NCI-H526 treated with DMSO at 0.1 percent for 48 hours (cell line): ENCODE results near the gene RNF13.
"Not testable (repeated sequence)": the region's sequence is repeated elsewhere in the genome, so short reads cannot be mapped to it uniquely, and the experiment has no call there.

Source experiments
- DNase-seq: peaks from one replicate; lab custom pipeline; 2025; lab: John Stamatoyannopoulos, UW

The RNF13 gene

DNA sequence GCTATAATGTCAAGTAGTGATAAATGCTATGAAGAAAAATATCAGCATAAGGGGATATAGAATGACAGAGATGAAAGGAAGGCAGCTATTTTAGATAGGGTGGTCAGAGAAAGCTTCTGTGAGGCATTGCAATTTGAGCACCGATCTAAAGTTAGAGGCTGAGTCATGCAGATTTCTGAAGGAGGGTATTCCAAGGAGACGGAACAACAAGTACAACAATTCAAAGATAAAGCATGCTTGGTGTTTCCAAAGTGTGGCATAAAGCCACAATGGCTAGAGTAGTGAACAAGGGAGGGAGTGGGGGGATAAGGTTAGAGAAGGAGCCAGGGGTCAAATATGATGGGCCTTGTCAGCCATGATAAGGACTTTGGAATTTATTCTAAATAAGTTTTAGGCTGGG is 85.8 kb downstream of the RNF13 start:
- DNase-seq: no peak

DNA sequence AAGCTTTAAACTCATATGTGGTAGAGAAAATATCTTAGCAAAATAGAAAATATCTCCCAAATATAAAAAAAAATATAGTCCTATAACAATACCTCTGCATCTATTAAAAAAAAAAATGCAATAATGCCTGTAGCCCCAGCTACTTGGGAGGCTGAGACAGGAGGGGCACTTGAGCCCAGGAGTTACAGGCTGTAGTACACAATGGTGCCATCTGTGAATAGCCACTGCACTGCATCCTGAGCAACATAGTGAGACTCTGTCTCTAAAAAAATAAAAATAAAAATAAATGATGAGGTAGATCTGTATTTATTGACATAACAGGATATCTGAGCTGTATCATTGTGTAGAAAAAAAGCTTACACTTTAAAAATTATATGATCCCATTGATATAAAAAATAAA is 87.3 kb downstream of the RNF13 start:
- DNase-seq: no peak

DNA sequence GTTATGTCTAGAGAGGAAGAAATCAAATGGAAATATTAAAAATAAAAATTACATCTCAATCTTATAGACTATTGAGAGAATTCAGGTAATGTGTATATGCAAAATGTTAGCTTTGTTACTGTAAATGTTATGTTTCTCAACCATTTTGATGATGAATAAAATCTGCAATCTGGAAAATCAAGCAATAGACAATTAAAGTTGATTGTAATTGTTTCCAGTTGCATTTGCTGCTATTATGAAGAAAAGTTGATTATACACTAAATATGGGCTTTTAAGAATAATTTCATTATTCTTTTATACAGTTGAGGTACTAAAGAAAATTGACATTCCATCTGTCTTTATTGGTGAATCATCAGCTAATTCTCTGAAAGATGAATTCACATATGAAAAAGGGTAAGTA is 88.8 kb downstream of the RNF13 start:
- DNase-seq: no peak

DNA sequence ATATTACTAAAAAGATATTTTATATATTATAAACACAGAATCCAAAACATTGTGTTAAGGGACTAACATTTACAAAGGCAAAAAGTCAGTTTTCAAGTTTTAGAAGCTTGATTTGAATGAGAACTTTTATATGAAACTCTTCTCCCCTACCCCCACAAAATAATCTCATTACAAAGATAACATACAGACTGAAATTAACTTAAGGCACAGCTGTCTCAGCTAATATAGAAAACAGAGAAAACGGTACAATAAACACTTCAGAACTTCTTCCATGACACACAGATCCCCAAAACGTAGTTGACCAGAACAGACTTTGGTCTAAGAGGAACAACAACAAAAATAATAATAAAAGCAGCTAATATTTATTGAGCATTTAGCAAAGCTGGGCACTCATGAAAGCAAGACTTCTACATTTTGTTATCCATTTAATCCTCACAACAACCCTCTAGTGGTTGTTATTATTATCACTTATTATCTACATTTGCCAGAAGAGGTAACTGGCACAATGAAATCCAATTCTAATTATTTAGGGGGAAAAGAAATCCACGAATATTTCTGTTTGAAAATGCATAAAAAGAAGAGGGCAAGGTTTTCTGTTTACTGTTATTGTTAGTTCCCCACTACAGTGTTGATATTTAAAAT is 89.6 kb downstream of the RNF13 start:
- DNase-seq: no peak

DNA sequence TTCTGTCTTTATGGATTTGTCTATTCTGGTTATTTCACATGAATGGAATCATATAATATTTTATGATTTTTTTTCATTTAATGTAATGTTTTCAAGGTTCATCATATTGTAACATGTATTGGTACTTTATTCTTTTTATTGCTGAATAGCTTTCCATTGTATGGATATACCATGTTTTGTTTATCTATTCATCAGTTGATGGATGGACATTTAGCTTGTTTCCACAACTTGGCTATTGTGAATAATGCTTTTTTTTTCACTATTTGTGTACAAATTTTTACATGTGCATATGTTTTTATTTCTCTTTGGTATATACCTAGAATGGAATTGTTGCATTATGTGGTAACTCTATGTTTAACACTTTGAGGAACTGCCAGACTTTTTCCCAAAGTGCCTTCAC is 93.0 kb downstream of the RNF13 start:
- no peak for DNase-seq

DNA sequence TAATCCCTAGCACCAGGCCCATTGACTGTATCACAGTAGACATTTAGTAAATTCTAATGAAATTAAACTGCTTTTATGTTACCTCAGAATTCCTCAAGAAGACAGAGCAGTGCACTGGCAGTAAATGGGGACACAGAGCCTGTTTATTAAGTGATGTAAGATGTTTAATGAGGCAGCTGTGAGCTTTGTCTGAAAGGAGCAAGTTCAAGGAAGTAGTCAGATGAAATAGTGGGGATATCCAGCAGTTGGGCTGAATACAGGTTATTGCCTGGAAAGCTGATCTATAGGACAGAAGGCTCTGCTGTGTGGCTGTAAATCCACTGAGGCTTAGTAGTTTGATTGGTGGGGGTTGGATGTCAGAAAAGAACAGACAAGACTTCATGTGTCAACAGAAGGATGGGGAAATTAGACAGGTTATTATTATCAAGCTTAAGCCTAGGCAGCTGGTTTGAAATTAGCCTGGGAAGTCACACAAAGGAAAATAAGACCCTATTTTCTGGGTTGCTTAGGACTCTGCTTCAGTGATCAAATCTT is 95.5 kb downstream of the RNF13 start:
- no peak for DNase-seq

DNA sequence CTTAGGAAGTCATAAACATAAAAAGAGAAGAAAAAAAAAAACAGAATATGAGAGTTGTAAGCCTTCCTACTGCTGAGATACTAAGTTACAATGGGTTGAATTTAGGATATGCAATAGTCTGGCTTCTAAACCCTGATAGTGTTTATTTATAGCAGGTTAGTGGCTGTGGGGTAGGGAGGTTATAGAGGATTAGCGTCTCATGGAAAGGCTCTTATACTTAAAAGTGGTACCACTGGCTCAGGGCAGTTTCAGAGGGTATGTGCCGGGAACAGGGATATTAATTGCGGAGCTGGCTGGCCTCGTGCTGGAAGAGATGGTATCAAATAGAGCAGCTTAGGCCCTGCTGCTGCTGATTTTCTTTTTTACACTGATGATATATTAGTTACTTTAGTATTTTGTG is 96.9 kb downstream of the RNF13 start:
- DNase-seq: no peak

DNA sequence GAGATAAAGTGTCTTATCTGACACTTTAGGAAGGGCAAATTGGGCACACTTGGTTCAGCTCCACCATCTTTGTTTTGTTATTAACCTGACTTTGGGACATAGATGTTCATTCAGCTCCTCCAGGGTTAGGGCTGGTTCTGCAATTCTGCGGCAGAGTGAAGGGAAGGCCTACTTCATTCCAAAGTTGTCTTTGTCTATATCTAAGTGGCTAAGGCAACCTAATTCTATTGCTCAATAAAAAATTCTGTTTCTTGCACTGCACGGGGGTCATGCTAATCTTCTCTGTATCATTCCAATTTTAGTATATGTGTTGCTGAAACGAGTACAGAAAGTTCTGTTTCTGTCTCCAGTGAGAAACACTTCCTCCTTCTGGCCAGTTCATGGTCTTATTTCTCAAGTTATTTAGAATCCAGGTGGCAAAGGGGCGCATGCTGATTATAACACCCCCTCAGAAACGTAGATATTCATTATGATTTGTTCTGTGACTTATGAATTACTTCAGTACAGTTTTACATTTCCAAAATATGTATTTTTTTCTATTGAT is 104.2 kb downstream of the RNF13 start:
- DNase-seq: no peak

DNA sequence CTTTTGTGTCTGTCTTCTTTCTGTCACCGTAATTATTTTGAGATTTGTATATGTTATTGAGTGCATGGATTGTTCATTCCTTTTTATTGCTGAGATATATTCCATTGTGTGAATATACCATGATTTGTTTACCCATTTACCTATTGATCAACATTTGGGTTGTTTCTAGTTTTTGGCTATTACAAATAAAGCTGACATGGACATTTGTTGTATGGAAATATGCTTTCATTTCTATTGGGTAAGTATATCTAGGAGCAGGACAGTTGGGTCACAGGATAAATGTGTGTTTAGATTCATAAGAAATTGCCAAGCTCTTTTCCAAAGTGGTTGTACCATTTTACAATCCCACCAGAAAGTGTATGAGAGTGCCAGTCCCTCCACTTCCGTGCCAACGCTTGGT is 106.5 kb downstream of the RNF13 start:
- no peak for DNase-seq

DNA sequence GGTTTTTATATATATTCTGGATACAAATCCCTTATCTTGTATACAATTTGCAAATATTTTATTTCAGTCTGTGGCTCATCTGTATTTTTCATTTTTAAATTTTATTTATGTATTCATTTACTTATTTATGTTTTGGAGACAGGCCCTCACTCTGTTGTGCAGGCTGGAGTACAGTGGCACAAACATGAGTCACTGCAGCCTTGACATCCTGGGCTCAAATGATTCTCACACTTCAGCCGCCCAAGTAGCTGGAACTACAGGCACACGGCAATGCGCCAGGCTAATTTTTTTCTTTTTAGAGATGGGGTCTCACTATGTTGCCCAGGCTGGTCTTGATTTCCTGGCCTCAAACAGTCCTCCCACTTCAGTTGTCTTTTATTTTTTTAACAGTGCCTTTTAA is 107.1 kb downstream of the RNF13 start:
- no peak for DNase-seq

DNA sequence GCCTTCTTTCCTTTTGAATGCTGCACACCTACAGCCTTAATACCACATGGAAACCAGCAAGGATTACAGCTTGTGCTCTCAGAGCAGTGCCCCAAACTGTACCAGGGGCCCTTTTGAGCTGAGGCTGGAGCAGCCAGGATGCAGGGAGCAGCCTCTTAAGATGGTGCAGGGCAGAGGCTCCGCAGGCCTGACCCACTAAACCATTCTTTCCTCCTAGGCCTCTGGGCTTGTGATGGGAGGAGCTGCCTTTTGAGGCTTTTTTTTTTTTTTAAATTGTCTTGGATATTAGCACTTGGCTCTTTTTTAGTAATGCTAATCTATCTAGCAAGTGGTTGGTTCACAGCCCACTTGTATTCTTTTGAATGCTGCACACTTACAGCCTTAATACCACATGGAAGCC is 120.0 kb downstream of the RNF13 start:
- DNase-seq: no peak

DNA sequence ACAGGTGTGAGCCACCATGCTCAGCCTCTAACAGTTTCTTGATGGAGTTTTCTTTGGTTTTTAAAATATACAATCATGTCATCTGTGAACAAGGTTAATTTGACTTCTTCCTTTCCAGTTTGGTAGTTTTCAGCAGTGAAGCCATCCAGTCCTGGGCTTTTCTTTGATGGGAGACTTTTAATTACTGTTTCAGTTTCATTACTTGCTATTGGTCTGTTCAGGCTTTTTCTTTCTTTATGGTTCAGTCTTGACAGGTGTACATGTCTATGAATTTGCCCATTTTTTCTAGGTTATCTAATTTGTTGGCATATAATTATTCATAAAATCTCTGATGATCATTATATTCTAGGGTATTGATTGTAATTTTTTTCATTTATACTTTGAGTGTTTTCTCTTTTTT is 120.8 kb downstream of the RNF13 start:
- DNase-seq: no peak

DNA sequence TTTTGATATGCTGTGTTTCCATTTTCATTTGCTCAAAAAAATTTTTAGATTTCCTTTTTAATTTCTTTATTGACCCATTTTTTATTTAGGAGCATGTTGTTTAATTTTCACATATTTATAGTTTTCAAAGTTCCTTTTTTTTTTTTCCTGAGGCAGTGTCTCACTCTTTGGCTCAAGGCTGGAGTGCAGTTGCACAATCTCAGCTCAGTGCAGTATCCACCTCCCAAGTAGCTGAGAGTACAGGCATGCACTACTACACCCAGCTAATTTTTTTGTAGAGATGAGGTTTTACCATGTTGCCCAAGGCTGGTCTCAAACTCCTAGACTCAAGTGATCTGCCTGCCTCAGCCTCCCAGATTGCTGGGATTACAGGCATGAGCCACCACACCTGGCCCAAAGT is 121.5 kb downstream of the RNF13 start:
- no peak for DNase-seq

DNA sequence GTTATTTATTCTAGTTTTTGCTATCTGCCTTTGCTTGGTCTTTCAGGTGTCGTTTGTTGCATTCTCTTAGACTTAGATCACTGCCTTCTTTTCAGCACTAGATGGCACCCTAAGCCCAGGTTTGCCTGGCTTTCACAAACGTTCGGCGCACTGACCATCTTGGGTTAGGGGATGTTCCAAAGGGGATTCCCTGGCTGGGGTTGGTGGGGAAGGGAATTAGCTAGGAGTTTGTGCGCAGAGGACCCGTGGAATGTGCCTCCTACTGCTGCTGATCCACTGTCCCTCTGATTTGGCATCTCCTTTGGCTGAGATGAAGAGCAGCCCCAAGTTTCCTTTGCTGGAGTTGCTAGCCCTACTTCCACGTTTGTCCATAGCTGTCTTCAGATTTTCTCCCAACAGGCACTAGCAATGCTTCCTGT is 123.8 kb downstream of the RNF13 start:
- peak; percentile 58 for DNase-seq

DNA sequence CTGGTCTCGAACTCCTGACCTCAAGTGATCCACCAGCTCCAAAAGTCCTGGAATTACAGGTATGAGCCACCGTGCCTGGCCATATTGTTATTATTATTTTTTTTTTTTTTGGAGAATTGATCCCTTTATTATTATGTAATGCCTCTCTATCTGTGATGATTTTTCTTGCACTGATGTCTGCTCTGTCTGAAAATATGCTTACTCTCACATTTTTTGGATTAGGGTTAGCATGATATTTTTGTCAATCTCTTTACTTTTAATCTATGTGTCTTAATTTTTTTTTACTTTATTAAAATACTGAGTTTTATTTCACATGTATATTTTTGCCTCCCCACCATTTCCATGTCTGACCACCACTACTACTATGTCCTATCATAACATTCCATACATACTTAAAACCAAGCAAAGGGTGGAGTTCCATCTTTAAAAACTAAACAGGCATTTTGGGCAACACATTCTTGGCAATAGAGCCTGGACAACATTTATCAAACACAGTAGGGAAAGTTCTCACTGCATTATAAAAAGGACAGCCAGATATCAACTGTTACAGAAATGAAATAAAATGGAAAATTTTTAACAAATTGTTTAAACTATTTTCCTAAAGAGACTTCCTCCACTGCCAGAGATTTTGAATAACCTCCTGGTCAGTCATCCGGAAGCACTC is 125.5 kb downstream of the RNF13 start:
- DNase-seq: not testable (repeated sequence)

DNA sequence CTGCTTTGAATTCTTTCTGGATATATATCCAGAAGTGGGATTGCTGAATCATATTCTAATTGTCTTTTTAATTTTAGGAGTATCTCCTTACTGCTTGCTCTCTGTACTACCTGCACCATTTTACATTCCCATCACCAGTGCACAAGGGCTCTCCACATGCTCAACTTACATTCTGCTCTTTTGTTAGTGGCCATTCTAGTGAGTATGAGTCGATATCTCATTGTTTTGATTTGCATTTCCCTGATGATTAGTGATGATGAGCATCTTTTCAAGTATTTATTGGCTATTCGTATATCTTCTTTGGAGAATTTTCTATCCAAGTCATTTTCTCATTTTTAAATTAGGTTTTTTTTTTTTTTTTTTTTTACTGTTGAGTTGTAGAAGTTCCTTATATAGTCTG is 128.2 kb downstream of the RNF13 start:
- DNase-seq: no peak

DNA sequence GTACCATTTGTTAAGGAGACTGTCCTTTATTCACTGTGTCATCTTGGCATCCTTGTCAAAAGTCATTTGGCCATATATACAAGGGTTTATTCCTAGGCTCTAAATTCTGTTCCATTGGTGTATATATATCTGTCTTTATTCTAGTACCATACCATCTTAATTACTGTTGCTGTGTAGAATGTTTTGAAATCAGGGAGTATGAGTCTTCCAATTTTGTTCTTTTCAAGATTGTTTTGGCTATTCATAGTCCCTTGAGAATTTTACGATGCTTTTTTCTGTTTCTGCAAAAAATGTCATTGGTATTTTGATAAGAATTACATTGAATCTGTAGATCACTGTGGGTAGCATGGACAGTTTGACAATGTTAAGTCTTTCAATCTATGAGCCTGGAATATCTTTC is 128.9 kb downstream of the RNF13 start:
- no peak for DNase-seq

DNA sequence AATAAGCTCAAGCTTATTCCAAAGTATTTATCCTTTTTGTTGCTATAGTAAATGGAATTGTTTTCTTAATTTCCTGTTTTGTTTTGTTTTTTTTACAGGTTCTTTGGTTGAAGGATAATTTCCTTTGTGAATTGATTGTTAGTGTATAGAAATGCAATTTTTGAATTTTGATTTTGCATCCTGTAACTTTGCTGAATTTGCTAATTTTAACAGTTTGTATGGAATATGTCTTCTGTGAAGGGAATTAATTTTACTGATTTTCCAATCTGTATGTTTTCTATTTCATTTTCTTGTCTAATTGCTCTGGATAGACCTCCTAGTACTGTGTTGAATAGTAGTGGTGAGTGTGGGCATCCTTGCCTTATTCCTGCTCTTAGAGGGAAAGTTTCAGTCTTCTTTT is 129.4 kb downstream of the RNF13 start:
- no peak for DNase-seq

DNA sequence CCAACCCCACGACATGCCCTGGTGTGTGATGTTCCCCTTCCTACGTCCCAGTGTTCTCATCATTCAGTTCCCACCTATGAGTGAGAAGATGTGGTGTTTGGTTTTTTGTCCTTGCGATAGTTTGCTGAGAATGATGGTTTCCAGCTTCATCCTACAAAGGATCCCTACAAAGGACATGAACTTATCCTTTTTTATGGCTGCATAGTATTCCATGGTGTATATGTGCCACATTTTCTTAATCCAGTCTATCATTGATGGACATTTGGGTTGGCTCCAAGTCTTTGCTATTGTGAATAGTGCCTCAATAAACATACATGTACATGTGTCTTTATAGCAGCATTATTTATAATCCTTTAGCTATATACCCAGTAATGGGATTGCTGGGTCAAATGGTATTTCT is 131.0 kb downstream of the RNF13 start:
- not testable (repeated sequence) for DNase-seq

DNA sequence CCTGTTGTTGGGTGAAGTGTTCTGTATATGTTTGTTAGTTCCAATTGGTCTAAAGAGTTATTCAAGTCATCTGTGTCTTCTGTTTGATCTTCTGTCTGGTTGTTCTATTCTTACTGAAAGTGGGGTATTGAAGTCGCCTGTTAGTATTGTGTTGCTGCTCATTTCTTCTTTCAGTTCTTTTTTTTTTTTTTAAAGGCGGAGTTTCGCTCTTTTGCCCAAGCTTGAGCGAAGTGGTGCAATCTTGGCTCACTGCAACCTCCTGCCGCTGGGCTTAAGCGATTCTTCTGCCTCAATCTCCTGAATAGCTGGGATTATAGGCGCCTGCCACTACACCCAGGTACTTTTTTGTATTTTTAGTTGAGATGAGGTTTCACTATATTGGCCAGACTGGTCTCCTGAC is 134.2 kb downstream of the RNF13 start:
- DNase-seq: no peak

DNA sequence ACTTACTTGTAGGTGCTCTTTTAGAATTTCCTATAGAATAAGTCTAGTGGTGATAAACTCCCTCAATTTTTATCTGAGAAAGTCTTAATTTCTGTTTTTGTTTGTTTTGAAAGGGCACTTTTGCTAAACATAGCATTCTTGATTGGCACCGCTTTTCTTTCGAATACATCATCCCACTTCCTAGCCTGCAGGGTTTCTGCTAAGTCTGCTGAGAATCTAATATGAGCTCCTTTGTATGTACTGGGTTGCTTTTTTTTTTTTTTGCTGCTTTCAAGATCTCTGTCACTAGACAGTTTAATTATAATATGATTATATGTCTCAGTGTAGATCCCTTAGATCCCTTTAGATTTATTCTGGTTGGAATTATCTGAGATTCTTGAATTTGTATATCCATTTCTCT is 136.2 kb downstream of the RNF13 start:
- no peak for DNase-seq

DNA sequence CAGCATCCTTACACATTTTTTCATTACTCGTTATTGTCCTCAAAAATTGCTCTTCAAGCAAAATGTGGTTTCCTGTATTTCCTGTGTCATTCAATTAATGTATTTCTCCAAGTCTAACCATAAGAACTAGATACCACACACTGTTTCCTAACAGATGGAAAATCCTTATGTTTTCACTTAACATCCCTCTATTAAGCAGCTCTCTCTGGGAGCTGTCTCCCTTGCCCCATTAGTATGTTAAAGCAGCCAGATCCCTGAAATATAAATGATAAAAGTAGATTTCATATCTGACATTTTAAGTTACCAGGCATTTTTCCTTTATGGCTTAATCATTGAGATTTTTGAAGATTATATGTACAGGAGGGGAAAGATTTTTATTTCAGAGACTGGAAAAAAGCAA is 141.8 kb downstream of the RNF13 start:
- no peak for DNase-seq

DNA sequence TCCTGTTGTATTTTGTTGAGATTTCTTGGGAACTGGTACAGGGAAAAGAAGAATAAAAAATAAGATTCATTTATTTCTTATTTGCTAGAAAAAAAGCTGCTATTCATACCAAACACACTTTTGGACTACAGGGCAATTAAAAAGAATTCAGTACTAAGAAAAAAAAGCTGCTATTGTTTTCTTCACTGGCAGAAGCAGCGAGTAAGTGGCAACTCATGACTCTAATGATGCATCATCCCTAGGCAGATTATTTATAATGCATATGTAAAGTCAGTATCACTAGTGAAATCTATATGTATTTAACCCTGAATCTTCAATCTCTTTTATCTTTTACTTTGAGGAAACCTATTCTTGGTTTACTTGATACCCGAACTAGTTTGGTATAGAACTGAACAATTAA is 142.4 kb downstream of the RNF13 start:
- no peak for DNase-seq
